Kidney glomerular epithelial cell (primary cell): ENCODE measurements around the gene CARD8.

ENCODE experiments used
- DNase-seq: peaks from one replicate; lab custom pipeline; 2025; lab: John Stamatoyannopoulos, UW

The CARD8 gene

GRCh38 chr19:48170817-48171347, 84.8 kb downstream of the CARD8 start:
- DNase-seq = no peak

GRCh38 chr19:48169939-48170803, 85.5 kb downstream of the CARD8 start, which contains the start of the genes LIG1 and ZSWIM9:
LIG1 (minus strand) TSS chr19:48170344; CDS start chr19:48165566, 4,778 bp downstream.
ZSWIM9 (plus strand) TSS chr19:48170680; CDS start chr19:48171803, 1,123 bp downstream.
- peak; percentile 94 for DNase-seq

GRCh38 chr19:48169578-48169938, 86.2 kb downstream of the CARD8 start:
- DNase-seq = peak; percentile 65

- no peak for DNase-seq
Measured at GRCh38 chr19:48168689-48169088, 87.0 kb downstream of the CARD8 start.

GRCh38 chr19:48158210-48158790, 97.4 kb downstream of the CARD8 start:
- DNase-seq = no peak
